AG04450 (cell line): ENCODE data around the gene PRR27. TPM values are rescaled to one million over a fixed set of nuclear protein-coding genes. Genes with fewer than 3 reads are reported as not detected.

ENCODE experiments used
- CTCF ChIA-PET: fragments of 300-600, 350-600 bp; formaldehyde crosslinking; extraction: SDS; loops from one replicate; lab custom pipeline; 2022; ENCODE audit warnings: antibody characterized with exemption, inconsistent platforms; lab: Charles Lee
- POLR2A ChIA-PET: fragments of 350-600 bp; formaldehyde crosslinking; extraction: SDS; loops from one replicate; lab custom pipeline; 2021; ENCODE audit warnings: antibody characterized with exemption, inconsistent platforms; lab: Yijun Ruan, JAX
- DNase-seq: peaks from one replicate; pipeline ENCODE4 v3.0.0-alpha.2; 2011; ENCODE audit warnings: low read depth, low spot score
- H3K27ac ChIP-seq: one replicate; pipeline ENCODE4 v1.5.1; 2012; ENCODE audit warnings: low read depth, low read length, control low read depth
- H3K27me3 ChIP-seq: one replicate; pipeline ENCODE4 v1.6.0; 2012; ENCODE audit warnings: low read length; ENCODE audit not compliant: control insufficient read depth, insufficient read depth
- H3K4me3 ChIP-seq: 2 replicates; pipeline ENCODE4 v1.5.1; 2011; ENCODE audit warnings: mild to moderate bottlenecking, low read depth, low read length, control low read depth
- H3K9me3 ChIP-seq: 2 replicates; pipeline ENCODE4 v1.5.1; 2012; ENCODE audit warnings: low read length; ENCODE audit not compliant: control insufficient read depth, insufficient read depth
- CTCF ChIP-seq: IDR thresholded peaks from 2 replicates; pipeline ENCODE4 v1.5.1; 2011; ENCODE audit warnings: low read depth, low read length, control low read depth, inconsistent platforms
- polyA plus RNA-seq: library from polyadenylated mRNA; depleted of rRNA; stranded (reverse); fragments of >200 nt; gene quantifications from 2 replicates; pipeline ENCODE4 v1.2.3, GENCODE V29; 2011

PRR27 gene
- polyA plus RNA-seq, 1 experiment: not detected

GRCh38 chr4:70177090-70177489 is 23.1 kb downstream of the PRR27 start:
- POLR2A ChIA-PET: no interaction called here
- H3K27me3 ChIP-seq: no peaks in the 10 kb centered on the region
- CTCF ChIA-PET: interaction anchor here (1.0 kb wide), 1 partner anchor 8 kb away, joined by 3 read pairs; no protein-coding TSS in a partner anchor

DNA sequence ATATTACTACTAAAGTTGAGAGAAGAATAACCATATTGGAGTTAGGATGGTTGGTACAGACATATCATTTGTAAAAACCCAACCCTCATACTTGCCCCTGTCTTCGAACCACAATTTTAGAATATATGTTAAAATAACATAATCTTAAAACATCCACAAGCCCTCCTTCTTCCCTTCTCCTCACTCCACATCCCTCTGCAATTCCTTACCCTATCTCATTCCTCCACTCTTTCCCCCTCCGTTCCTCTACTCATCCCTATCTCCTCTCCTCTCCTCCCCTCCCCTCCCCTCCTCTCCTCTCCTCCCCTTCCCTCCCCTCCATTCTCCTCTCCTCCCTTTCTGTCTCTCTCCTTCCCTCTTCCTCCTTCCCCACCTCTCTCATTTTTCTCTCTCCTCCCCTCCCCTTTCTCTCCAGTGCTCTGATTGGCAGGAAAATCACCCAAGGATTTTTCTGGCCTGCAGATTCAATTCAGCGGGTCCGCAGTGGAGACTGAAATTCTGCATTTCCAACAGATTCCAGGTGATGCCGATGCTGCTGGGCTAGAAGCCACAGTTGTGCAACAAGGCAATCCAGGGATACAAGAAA is 24.1 kb downstream of the PRR27 start:
- TF ChIP-seq CTCF: no peak
- Histone ChIP-seq H3K27ac (no peak overlapping the region), H3K27me3 (no peaks in the 10 kb centered on the region), H3K4me3 (no peak overlapping the region), H3K9me3 (no peaks in the 10 kb centered on the region)
- ChIA-PET CTCF (no interaction called here), POLR2A (no interaction called here)
- DNase-seq: no peak

More at GRCh38 chr4:70177090-70177489, 23.1 kb downstream of the PRR27 start:
- Histone ChIP-seq H3K4me3 (no peak overlapping the region), H3K27ac (no peak overlapping the region), H3K9me3 (no peaks in the 10 kb centered on the region)
- no peak for DNase-seq
- TF ChIP-seq CTCF: no peak

DNA sequence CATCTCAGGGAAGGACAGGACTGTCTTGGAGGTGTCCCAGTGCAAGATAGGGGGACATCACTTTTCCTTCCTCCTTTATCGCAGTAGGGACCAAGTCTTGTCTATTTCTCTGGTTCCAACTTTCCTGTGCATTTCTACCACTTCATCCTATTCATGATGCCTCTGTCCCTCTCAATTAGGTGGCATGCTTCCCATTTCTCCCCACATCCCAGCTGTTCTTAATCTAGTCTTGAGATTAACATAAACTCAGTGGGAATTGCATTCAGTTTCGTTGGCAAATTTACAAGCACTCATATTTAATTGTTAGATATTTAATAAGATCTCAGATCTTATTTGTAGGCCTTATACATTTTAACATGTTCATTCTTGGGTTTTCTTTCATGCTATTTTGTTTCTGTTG is 25.8 kb downstream of the PRR27 start:
- no peak for TF ChIP-seq CTCF
- H3K27me3 ChIP-seq: no peaks in the 10 kb centered on the region
- ChIA-PET CTCF (no interaction called here), POLR2A (no interaction called here)
- no peak overlapping the region for H3K27ac ChIP-seq
- H3K4me3 ChIP-seq: no peak overlapping the region
- DNase-seq: no peak
- H3K9me3 ChIP-seq: no peaks in the 10 kb centered on the region

DNA sequence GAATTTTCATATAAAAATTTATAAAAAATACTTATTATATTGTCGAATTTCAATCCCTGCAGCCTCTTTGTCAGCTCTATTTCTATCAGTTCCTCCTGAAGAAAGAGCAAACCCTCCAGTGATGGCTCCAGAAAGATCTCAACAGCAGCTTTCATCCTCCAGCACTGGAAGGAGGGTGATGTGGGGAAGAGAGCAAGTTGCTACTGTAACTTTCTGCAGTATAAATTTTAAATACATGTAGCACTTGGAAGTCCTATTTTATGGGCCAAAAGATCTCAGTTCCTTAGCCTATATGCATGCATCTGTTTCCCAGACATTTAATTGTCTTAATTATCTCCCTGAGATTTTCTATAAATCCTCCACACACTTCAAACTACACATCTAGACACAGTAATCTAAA is 27.8 kb downstream of the PRR27 start:
- no peak overlapping the region for H3K4me3 ChIP-seq
- no peaks in the 10 kb centered on the region for H3K9me3 ChIP-seq
- TF ChIP-seq CTCF: no peak
- CTCF ChIA-PET: interaction anchor here (0.6 to 2.2 kb wide), 5 partner anchors 11 to 301 kb away, joined by 3 to 12 read pairs (median 6); partner anchors contain the start of gene ODAM
- POLR2A ChIA-PET: no interaction called here
- no peaks in the 10 kb centered on the region for H3K27me3 ChIP-seq
- H3K27ac ChIP-seq: no peak overlapping the region
- DNase-seq: no peak

GRCh38 chr4:70182517-70183167 is 28.6 kb downstream of the PRR27 start:
- H3K27ac ChIP-seq: no peak overlapping the region
- H3K9me3 ChIP-seq: no peaks in the 10 kb centered on the region
- no peak for TF ChIP-seq CTCF
- DNase-seq: no peak
- H3K4me3 ChIP-seq: no peak overlapping the region
- no peaks in the 10 kb centered on the region for H3K27me3 ChIP-seq
- POLR2A ChIA-PET: no interaction called here
- CTCF ChIA-PET: interaction anchor here (0.6 to 2.7 kb wide), 14 partner anchors 11 to 865 kb away, joined by 3 to 12 read pairs (median 6); partner anchors contain the start of gene ODAM
